Measurements from ENCODE around the gene RAB4A.
"Not testable (repeated sequence)": the region's sequence is repeated elsewhere in the genome, so short reads cannot be mapped to it uniquely, and the experiment has no call there.

RAB4A gene

GRCh38 chr1:229273507-229274232 is 2.8 kb downstream of the RAB4A start:
- no peak for DNase-seq

- DNase-seq = no peak
Measured at GRCh38 chr1:229275005-229275404, 4.1 kb downstream of the RAB4A start.

GRCh38 chr1:229278120-229278741 is 7.3 kb downstream of the RAB4A start:
- no peak for DNase-seq

- DNase-seq = no peak
Measured at GRCh38 chr1:229279242-229279641, 8.3 kb downstream of the RAB4A start.

- no peak for DNase-seq
Measured at GRCh38 chr1:229280037-229280828, 9.3 kb downstream of the RAB4A start.

GRCh38 chr1:229280921-229281320 is 10.0 kb downstream of the RAB4A start:
- DNase-seq = no peak

GRCh38 chr1:229281339-229281926 is 10.5 kb downstream of the RAB4A start:
- DNase-seq = no peak

- no peak for DNase-seq
Measured at GRCh38 chr1:229282295-229282823, 11.4 kb downstream of the RAB4A start.

GRCh38 chr1:229283183-229283611 is 12.3 kb downstream of the RAB4A start:
- no peak for DNase-seq

- DNase-seq = no peak
Measured at GRCh38 chr1:229284887-229285286, 14.0 kb downstream of the RAB4A start.

GRCh38 chr1:229285440-229285839 is 14.5 kb downstream of the RAB4A start:
- no peak for DNase-seq

- DNase-seq = no peak
Measured at GRCh38 chr1:229286099-229286766, 15.3 kb downstream of the RAB4A start.

GRCh38 chr1:229287267-229287666 is 16.4 kb downstream of the RAB4A start:
- DNase-seq = no peak

- DNase-seq = no peak
Measured at GRCh38 chr1:229288516-229288915, 17.6 kb downstream of the RAB4A start.

- not testable (repeated sequence) for DNase-seq
Measured at GRCh38 chr1:229291686-229292085, 20.8 kb downstream of the RAB4A start.

GRCh38 chr1:229293528-229294204 is 22.8 kb downstream of the RAB4A start:
- DNase-seq = no peak

GRCh38 chr1:229295745-229296144 is 24.8 kb downstream of the RAB4A start:
- no peak for DNase-seq

GRCh38 chr1:229296541-229296941 is 25.6 kb downstream of the RAB4A start:
- no peak for DNase-seq

GRCh38 chr1:229297746-229298145 is 26.8 kb downstream of the RAB4A start:
- no peak for DNase-seq

- DNase-seq = no peak
Measured at GRCh38 chr1:229298420-229298819, 27.5 kb downstream of the RAB4A start.

- DNase-seq = no peak
Measured at GRCh38 chr1:229298887-229299503, 28.1 kb downstream of the RAB4A start.
